ENCODE data around the gene METTL22.

GRCh38 chr16:8655184-8655717 is 33.8 kb downstream of the METTL22 start:
- peak; percentile 79 for TF ChIP-seq CTCF (IDR thresholded peaks at IDR 0.05; ENCODE audit: insufficient read depth, low read length)
- no peak for TF ChIP-seq POLR2AphosphoS5 (IDR thresholded peaks at IDR 0.05; ENCODE audit: low read depth)
- no peak for TF ChIP-seq REST (IDR thresholded peaks at IDR 0.05; ENCODE audit: insufficient replicate concordance, low read depth)
- no peak for TF ChIP-seq GABPA (IDR thresholded peaks at IDR 0.05; ENCODE audit: low read depth)
